Loucy (cell line): Measurements from ENCODE around the gene TMED3.

Experiments used
- H2AFZ ChIP-seq: fragments of 200-600 bp; sonication (generic); 2 replicates; pipeline ENCODE4 v1.6.0; 2016; ENCODE audit warnings: antibody characterized with exemption, mild to moderate bottlenecking, low read length, moderate library complexity
- H3F3A ChIP-seq: fragments of 200-600 bp; 2 replicates; pipeline ENCODE4 v1.6.0; 2016; ENCODE audit warnings: antibody characterized with exemption, low read depth, mild to moderate bottlenecking
- H3K27me3 ChIP-seq: fragments of 200-600 bp; sonication (generic); 2 replicates; pipeline ENCODE4 v1.6.1; 2014; ENCODE audit warnings: low read length, mild to moderate bottlenecking; ENCODE audit not compliant: insufficient read depth, poor library complexity, severe bottlenecking
- H3K36me3 ChIP-seq: fragments of 200-600 bp; sonication (generic); 2 replicates; pipeline ENCODE4 v1.6.1; 2016; ENCODE audit warnings: low read length; ENCODE audit not compliant: insufficient read depth
- H3K4me1 ChIP-seq: fragments of 200-600 bp; sonication (generic); 2 replicates; pipeline ENCODE4 v1.5.1; 2014; ENCODE audit warnings: low read length, mild to moderate bottlenecking; ENCODE audit not compliant: insufficient read depth, poor library complexity, severe bottlenecking
- H3K4me2 ChIP-seq: fragments of 200-600 bp; sonication (generic); 2 replicates; pipeline ENCODE4 v1.6.0; 2014; ENCODE audit warnings: antibody characterized with exemption, low read length, low read depth, mild to moderate bottlenecking; ENCODE audit not compliant: poor library complexity, severe bottlenecking
- H3K4me3 ChIP-seq: fragments of 200-600 bp; sonication (generic); 2 replicates; pipeline ENCODE4 v1.5.1; 2014; ENCODE audit warnings: low read length, mild to moderate bottlenecking, mixed read lengths; ENCODE audit not compliant: poor library complexity, severe bottlenecking
- H3K79me2 ChIP-seq: fragments of 200-600 bp; sonication (generic); 2 replicates; pipeline ENCODE4 v1.6.1; 2014; ENCODE audit warnings: low read length; ENCODE audit not compliant: insufficient read depth
- H3K9ac ChIP-seq: fragments of 200-600 bp; sonication (generic); 2 replicates; pipeline ENCODE4 v1.6.0; 2014; ENCODE audit warnings: mild to moderate bottlenecking, low read depth, low read length, moderate library complexity; ENCODE audit not compliant: poor library complexity, severe bottlenecking
- H3K9me2 ChIP-seq: fragments of 200-600 bp; sonication (generic); replicated peaks from 2 replicates; pipeline ENCODE4 v1.6.1; 2016; ENCODE audit warnings: low read depth, low read length, mixed read lengths
- H3K9me3 ChIP-seq: fragments of 200-600 bp; sonication (generic); 2 replicates; pipeline ENCODE4 v1.6.1; 2014; ENCODE audit warnings: mild to moderate bottlenecking, antibody characterized with exemption, low read length, low read depth; ENCODE audit not compliant: insufficient read depth
- H4K20me1 ChIP-seq: fragments of 200-600 bp; sonication (generic); 2 replicates; pipeline ENCODE4 v1.6.0; 2014; ENCODE audit warnings: antibody characterized with exemption, low read length, mild to moderate bottlenecking; ENCODE audit not compliant: insufficient read depth, poor library complexity, severe bottlenecking
- EZH2phosphoT487 ChIP-seq: fragments of 200-600 bp; IDR thresholded peaks from 2 replicates; pipeline ENCODE4 v1.6.1; 2018; ENCODE audit warnings: antibody characterized with exemption, mild to moderate bottlenecking, moderate library complexity, borderline replicate concordance
- TF ChIP-seq, protein P1 (sequence below): fragments of 200-600 bp; sonication (generic); conservative IDR thresholded peaks from 2 replicates; pipeline ENCODE4 v1.5.1; 2014; ENCODE audit warnings: mild to moderate bottlenecking, antibody characterized with exemption, low read length

TMED3 gene

DNA sequence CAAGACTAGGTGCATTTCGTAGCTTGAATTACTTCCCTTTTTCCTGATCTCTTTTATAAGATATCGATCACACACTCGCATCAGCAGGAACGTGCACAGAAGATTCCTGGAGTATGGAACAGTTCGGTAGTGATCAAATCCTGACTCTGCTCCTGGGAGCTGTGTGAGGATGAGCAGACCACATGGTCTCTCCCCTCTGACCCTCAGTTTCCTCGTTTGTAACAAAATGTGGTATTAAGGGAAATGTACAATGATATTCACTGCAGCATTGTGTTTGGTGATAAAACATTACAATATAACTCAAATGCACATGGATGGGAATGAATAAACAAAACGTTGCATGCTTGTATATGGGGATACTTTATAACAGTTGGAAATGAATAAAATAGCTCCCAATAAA is 26.7 kb downstream of the TMED3 start:
- Histone ChIP-seq H3K79me2 (no peaks in the 10 kb centered on the region), H3K9ac (no peak overlapping the region), H3F3A (no peaks in the 10 kb centered on the region), H4K20me1 (no peaks in the 10 kb centered on the region), H3K9me3 (no peaks in the 10 kb centered on the region), H3K4me2 (no peak overlapping the region), H2AFZ (no peak overlapping the region), H3K4me3 (no peak overlapping the region), H3K9me2 (no peaks in the 10 kb centered on the region), H3K27me3 (no peaks in the 10 kb centered on the region), H3K36me3 (no peaks in the 10 kb centered on the region), H3K4me1 (no peaks in the 10 kb centered on the region)
- TF ChIP-seq EZH2phosphoT487 = no peak
- TF ChIP-seq, protein P1, sequence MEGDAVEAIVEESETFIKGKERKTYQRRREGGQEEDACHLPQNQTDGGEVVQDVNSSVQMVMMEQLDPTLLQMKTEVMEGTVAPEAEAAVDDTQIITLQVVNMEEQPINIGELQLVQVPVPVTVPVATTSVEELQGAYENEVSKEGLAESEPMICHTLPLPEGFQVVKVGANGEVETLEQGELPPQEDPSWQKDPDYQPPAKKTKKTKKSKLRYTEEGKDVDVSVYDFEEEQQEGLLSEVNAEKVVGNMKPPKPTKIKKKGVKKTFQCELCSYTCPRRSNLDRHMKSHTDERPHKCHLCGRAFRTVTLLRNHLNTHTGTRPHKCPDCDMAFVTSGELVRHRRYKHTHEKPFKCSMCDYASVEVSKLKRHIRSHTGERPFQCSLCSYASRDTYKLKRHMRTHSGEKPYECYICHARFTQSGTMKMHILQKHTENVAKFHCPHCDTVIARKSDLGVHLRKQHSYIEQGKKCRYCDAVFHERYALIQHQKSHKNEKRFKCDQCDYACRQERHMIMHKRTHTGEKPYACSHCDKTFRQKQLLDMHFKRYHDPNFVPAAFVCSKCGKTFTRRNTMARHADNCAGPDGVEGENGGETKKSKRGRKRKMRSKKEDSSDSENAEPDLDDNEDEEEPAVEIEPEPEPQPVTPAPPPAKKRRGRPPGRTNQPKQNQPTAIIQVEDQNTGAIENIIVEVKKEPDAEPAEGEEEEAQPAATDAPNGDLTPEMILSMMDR = no peak

DNA sequence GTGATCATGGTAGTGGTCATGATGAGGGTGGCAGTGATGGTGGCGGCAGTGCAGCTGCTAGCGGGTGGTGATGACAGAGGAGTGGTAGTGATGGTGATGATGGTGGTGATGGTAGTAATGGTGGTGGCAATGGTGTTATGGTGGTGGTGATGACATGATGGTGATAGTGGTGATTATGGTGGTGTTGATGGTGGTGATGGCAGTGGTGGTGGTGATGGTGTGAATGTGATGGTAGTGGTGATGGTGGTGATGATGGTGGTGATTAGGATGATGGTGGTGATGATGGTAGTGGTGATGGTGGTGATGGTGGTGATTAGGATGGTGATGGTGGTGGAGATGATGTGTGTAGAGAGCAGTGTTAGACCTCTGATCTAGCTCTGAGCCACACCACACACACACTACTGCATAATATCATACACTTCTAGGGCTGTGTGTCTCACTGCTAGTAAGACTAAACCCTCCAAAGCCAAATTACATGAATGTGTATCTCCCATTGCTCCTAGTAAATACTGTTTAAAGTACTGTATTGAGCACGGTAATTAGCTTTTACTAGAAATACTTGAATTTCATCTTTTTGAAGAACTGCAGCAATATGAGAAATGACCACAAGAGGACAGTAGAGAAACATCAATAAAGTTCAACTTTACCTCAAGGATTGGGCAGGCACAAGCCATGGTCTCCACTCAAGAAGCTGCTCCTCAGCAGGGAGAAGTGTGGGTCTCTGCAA is 28.8 kb downstream of the TMED3 start:
- Histone ChIP-seq H4K20me1 (no peaks in the 10 kb centered on the region), H3K9me3 (no peaks in the 10 kb centered on the region), H3K27me3 (no peaks in the 10 kb centered on the region), H3K79me2 (no peaks in the 10 kb centered on the region), H2AFZ (no peak overlapping the region), H3K4me2 (no peak overlapping the region), H3K36me3 (no peaks in the 10 kb centered on the region), H3F3A (no peaks in the 10 kb centered on the region), H3K4me1 (no peaks in the 10 kb centered on the region), H3K9ac (no peak overlapping the region), H3K9me2 (no peaks in the 10 kb centered on the region), H3K4me3 (no peak overlapping the region)
- TF ChIP-seq EZH2phosphoT487 = no peak
- TF ChIP-seq, protein P1 = peak; percentile 97

DNA sequence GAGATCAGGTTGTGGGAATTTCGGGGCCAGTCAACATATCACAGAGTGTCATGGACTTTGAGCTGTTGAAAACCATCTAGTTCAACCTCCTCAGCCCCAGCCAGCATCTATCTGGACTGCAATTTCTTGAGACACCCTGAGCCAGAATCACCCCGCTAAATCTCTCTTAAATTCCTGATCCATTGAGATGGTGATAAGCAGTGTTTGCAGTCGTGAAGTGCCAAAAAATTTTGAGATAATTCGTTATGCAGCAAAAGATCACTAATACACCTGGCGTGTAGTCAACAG is 29.3 kb downstream of the TMED3 start:
- Histone ChIP-seq H3K9me3 (no peaks in the 10 kb centered on the region), H3K4me2 (no peak overlapping the region), H3F3A (no peaks in the 10 kb centered on the region), H3K36me3 (no peaks in the 10 kb centered on the region), H2AFZ (no peak overlapping the region), H4K20me1 (no peaks in the 10 kb centered on the region), H3K9ac (no peak overlapping the region), H3K4me1 (no peaks in the 10 kb centered on the region), H3K9me2 (no peaks in the 10 kb centered on the region), H3K4me3 (no peak overlapping the region), H3K79me2 (no peaks in the 10 kb centered on the region), H3K27me3 (no peaks in the 10 kb centered on the region)
- TF ChIP-seq EZH2phosphoT487 = no peak
- TF ChIP-seq, protein P1 = no peak
